Stimulated activated CD8-positive, alpha-beta memory T cell treated with anti-CD3 and anti-CD28 coated beads, Interleukin-15, amount 100 ng/mL, for 24 hours (primary cell): ENCODE data around the gene DNAH2.

Experiments
- DNase-seq: peaks from one replicate; pipeline ENCODE4 v3.0.0-alpha.2; 2020; ENCODE audit warnings: low read depth

Gene DNAH2

DNA sequence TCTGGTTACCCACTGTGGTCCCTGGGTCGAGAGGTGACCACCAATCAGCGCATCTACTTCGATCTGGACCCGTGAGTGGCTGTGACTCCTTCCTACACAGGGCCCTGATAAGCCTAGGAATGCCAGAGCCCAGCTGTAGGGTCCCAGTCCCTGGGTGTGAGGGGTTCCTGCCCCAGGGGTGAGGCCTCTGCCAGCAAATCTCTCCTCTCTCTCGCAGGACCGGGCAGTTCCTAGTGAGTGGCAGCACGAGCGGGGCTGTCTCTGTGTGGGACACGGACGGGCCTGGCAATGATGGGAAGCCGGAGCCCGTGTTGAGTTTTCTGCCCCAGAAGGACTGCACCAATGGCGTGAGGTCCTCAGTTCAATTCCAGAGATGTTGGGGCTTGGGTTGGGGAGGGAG is 14.8 kb upstream of the DNAH2 start:
- DNase-seq: no peak

DNA sequence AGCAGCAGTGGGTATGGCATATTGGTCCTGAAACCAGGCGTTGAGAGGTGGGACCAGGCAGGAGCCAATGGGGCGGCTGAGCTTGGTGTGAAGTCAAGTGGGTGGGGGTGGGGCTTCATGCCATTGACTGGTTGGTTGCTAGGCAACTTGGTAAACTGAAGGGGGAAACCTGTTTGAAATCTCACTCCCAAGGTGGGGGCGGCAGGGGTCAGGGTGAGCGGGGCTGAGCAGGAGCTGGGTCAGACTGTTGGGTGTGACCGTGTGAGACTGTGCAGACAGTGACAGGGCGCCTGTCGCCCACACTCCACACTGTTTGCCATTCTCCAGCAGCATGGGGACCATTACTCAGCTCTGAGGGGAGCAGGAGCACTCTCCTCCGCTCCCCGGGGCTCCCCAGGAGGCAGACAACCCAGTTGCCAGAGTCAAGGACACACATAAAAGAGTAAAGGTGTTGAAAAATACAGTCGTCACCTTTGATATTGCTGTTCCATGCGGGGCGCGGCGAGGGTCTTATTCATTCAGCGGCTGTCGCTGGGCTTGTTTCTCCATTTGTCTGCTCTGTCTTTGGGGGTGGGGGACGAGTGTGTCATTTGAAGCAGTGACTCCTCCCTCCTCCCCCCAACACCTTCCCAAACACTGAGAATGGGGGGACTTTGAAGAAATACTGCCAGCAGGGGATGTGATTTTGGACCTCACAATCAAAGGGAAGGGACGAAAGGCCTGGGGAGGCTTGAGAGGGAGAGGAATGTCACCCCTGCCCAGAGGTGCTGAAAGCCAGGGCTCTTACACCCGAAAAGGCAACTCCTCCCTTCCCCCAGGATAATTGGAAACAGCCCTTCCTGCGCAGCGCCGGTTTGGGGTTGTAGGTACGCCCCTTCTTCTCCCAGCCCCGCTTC is 13.7 kb upstream of the DNAH2 start:
- DNase-seq: no peak

DNA sequence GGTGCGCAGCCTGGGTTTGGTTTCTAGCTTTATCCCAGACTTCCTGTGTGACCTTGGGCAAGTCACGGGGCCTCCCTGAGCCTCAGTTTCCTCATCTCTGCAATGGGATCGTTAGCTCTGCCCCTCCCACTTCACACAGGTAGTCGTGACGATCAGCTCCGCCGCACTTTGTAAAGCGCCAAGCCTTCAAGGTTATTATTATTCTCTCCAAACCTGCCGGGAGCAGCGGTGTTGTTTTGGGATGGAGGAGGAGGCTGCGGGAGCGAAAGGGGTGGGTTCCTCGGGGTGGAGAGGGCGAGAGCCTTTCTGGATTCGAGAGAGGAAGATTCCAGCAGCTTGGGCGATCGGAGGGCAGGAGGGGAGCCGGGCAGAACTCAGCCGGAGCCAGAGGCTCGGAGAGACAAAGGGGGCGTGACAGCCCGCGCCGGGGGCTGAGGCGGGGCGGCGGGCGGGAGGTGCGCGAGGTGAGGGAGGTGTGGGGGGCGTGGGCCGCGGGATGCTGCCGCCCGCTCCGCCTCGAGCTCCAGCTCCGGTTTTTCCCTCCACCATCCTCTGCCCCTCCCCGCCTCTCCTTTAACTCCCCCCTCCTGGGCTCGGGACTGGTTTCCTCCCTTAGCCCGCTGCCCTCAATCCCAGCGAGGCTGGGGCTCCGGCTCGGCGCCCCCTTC is 12.8 kb upstream of the DNAH2 start, which contains the start of gene EFNB3:
TSS of gene EFNB3 (plus strand) at position 602 of the 668 bp plus-strand sequence. CDS start 397 bp downstream, outside the sequence.
- no peak for DNase-seq

DNA sequence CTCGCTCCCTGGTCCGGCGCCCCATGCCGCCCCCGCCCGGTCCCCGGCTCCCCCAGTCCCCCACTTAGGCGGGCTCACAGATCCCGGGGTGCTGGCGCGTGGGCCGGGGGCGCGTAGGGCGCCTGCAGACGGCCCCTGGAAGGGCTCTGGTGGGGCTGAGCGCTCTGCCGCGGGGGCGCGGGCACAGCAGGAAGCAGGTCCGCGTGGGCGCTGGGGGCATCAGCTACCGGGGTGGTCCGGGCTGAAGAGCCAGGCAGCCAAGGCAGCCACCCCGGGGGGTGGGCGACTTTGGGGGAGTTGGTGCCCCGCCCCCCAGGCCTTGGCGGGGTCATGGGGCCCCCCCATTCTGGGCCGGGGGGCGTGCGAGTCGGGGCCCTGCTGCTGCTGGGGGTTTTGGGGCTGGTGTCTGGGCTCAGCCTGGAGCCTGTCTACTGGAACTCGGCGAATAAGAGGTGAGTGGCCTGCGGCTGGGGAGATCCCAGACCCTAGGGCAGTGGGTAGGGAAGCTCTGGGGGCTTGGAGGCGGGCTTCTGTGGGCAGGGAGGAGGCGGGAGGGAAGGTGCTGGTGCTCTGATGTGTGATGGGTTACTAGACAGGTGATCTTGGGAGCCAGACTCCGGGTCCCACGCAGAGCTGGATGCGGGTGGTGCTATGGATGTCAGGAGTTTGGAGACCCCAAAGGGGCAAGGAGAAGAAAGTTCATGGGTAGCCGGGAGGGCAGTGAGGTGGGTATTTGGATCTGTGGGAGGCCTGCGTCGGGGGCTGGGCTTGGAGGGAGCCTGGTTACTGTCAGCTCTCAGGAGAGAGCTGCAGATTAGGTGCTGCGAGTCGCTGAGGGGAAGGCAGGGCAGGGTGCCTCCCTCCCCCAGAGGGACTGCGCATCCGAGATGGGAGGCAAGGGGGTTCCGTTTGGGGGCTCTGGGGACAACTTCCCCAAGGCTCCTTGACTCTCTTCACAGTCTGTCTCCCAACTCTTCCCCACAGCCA is 12.0 kb upstream of the DNAH2 start:
- DNase-seq: no peak

DNA sequence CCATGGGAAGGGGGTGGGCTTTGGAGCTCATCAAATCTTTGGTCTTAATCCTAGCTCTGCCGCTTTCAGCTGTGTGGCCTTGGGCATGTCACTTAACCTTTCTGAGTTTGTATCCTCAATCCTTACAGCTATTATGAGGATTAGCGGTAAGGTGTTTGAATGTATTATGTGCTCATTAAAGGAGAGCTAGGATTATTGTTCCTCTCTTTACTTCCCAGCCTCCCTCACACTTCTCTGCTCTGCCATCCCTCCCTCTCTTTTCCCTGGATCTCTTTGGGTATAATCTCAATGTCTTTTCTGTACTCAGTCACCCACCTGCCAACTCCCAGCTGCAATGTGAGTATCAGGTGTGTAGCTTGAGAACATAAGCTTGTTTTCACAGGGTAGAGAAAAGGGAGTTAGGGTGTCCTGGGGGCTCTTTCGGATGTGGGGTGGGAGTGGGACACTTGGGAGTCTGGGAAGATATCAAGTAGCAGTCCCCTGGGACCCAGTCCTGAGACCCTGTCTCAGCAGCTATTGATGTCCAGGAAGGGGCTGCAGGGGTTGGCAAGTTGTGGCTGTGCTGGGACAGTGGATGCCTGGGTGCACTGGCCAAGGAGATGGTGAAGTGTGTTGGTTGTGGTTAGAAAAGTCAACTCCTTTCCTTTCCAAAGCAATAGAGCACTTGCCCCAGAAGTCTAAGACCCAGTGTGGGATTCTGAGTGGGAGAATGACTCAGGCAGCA is 10.8 kb upstream of the DNAH2 start:
- DNase-seq: no peak

DNA sequence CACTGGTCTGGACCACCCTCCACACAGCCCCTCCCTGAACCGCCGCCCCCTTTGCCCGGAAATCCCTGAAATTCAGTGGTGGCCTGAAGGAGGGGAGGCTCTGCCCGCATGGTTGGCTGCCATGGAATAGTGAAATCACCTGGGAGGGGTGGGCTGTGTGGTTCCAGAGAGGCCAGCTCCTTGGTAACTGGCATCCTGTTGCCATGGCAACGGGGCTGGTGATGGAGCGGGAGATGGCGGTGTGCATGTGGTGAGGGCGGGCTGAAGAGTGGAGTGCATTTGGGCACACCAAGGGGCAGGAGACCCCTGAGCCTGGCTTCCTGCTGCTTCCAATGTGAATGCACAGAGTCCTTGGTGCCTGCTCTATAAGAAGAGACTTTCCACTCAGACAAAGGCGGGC is 10.1 kb upstream of the DNAH2 start:
- DNase-seq: no peak

DNA sequence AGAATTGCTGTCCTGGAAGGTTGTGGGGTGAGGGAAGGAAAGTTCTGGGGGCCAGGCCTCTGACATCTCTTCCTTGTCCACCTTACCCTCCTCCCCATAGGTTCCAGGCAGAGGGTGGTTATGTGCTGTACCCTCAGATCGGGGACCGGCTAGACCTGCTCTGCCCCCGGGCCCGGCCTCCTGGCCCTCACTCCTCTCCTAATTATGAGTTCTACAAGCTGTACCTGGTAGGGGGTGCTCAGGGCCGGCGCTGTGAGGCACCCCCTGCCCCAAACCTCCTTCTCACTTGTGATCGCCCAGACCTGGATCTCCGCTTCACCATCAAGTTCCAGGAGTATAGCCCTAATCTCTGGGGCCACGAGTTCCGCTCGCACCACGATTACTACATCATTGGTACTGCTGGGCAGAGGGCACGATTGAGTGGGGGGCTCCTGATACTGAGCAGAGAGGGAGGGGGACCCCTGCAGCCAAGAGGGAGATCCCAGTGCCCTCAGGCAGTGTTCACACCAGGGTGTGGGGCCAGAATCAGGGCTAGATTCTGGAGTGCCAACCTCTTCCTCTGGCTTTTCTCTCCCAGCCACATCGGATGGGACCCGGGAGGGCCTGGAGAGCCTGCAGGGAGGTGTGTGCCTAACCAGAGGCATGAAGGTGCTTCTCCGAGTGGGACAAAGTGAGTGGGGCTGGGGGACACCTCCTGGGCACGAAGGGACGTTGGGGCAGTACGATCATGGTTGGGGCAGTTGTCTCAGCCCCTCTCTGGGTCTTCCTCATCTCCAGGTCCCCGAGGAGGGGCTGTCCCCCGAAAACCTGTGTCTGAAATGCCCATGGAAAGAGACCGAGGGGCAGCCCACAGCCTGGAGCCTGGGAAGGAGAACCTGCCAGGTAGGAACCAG is 9.4 kb upstream of the DNAH2 start:
- no peak for DNase-seq

DNA sequence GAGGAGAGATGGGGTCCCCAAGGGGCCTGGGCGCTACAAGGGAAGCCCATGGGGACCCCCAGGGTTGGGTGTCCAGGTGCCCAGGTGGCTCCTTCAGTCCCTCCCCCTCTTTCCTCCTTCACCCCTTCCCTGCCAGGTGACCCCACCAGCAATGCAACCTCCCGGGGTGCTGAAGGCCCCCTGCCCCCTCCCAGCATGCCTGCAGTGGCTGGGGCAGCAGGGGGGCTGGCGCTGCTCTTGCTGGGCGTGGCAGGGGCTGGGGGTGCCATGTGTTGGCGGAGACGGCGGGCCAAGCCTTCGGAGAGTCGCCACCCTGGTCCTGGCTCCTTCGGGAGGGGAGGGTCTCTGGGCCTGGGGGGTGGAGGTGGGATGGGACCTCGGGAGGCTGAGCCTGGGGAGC is 8.5 kb upstream of the DNAH2 start:
- no peak for DNase-seq

DNA sequence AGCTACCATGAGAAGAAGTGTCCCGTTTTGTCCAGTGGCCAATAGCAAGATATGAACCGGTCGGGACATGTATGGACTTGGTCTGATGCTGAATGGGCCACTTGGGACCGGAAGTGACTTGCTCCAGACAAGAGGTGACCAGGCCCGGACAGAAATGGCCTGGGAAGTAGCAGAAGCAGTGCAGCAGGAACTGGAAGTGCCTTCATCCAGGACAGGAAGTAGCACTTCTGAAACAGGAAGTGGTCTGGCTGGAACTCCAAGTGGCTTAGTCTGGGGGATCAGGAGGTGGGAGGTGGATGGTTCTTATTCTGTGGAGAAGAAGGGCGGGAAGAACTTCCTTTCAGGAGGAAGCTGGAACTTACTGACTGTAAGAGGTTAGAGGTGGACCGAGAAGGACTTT is 7.2 kb upstream of the DNAH2 start:
- no peak for DNase-seq

DNA sequence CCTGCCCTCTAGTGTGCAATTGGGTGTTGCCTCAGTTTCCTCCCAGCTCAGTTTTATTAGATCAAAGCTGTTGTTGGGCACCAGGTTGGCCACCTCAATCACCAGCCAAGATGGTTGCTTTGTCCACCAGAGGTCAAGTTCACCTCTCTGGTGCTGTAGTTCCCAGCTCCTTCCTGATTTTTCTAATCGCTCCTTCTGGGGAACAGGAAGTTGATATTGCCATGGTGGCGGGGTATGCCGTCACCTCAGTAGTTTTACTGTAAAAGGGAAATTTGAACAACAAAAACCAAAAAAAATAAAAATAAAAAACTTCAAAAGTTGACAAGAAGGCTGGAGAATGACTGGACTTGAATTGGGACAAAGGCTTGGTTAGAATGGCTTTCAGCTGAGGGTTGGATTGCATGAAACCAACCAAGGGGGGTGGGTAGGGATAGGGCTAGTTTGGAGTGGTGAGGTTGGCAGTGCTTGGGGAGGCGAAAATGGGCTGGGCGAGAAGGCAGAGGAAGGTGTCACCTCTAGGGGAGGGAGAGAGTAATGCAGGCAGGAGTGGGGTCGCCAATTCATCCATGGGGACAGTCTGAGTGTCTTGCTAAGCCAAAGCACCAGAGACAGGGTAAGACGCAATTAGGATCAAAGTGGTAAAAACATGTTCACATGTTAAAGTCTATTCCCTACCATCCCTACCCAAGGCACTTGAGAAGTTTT is 6.3 kb upstream of the DNAH2 start:
- no peak for DNase-seq

DNA sequence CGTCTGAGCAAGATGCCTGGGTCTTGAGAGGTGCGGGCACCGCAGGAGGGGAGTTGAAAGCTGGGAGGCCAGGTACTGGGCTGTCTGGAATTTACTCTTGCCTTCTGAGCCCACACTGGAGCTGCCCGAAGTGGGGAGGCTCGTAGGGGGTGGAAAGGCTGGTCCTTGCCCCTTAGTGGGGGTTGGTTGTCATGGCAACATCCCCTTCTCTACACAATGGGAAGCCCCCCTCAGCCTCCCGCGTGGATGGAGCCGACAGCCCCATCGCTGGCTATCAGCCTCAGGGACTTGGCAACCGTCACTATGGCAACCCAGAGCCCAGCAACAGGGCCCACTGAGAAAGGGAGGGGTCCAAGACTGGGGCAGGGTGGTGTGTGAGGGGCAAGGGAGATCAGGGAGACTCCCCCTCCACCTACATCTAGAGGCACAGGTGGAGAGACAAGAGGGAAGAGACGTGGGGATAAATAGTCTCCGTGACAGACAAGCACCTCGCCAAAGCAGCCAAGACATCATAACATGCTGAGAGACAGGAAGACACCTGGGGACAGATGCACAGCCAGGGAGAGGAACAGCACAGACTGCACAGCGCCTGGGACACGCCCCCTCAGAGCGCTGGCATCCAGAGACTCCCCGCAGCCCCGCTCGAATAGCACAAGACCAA is 5.3 kb upstream of the DNAH2 start:
- no peak for DNase-seq

DNA sequence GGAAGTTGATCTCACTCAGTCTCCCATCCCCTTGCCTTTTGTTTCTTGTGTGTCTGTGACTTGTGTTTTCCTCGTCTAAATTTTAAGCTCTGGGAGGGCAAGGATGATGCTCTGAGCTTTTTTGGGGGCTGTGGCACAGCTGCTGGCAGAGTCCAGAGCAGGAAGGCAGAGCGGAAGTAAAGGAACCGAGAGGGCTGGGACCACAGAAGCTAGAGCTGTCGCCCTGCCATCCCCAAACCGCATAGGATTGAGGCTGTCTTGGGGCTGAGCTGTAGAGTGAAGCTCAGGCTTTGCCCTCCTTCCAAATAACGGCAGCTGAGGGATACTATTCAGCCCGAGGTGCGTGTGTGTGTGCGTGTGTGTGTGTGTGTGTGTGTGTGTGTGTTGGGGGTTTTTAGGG is 3.8 kb upstream of the DNAH2 start:
- no peak for DNase-seq

DNA sequence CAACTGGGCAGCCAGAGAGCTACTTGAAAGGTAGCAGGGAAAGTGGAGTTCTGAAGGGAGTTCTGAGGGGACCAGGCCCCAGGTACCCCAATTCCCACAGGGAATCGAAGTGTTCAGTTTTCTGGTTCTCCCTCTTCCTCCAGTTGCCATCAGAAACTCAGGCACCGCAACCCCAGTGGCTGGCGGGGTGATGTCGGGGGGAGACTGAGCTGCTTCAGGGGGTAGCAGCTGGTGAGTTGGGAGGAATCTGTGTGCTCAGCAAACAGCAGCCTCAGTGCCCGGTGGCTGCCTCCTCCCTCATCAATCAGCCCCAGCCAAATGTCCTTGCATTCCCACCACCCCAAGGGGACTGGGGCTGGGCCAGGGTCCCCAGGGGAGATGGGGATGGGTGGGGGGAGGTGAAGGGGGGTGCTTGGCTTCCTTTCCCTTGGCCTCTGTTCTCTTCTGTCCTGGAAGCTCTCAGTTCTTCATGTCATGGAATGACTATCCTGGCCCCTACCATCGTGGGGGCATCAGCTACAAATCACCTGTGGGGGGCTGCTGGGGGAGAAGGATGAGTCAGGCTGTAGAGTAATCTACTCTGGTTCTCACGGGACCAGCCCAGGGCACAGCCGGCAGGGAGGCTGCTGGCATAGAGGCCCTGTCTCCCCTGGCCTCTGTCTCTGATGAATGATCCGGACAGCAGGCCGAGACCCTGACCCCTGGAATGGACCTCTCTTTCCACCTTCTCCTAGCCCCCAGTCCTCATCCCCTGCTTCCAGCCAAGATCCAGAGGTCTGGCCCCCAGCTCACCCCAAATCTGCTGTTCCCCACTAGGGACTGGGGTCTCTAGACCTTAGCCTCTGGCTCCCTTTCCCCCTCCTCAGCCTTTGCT is 2.6 kb upstream of the DNAH2 start:
- DNase-seq: no peak

DNA sequence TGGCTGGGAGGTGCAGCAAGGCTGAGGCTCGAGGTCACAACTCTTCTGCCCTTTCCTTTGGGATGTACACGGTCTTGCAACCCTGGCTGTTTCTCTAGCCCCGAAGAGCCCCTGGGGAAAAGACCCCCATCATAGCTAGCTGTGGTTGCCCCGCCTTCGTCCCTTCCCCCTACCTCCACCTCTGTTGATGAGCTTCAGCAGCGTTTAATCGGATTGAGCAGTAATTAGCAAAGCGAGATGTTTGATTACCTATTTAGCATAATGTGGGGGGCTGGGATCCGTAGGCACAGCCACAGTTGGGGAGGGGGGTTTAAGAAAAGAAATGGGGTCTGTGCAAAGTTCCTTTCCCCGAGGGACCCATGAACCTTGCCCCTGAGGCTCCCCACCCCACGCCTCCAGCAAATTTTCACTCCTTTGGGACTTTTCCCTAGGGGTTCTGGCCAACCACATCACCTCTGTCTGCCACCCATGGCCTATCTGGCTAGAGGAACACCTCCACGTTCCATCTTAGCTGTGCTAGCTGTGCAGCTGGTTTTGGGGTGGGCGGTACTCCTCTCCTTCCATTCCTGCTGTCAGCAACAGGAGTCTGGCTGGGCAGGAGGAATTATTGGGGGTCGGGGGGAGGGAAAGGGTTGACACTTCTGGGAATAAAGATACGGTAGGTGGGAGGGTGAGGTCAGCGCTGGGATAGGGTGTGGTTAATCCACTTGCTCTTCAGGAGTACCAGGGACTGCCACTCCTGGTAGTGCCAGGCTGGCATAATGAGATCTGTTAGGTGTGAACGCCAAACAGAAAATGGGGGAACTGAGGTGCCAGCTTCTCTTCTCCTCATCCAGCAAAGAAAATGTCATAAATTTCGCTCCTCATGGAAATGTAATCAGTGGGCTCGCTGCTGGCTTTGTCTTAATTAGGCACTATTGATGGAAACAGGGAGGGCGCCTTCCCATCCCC is 1.3 kb upstream of the DNAH2 start:
- no peak for DNase-seq

DNA sequence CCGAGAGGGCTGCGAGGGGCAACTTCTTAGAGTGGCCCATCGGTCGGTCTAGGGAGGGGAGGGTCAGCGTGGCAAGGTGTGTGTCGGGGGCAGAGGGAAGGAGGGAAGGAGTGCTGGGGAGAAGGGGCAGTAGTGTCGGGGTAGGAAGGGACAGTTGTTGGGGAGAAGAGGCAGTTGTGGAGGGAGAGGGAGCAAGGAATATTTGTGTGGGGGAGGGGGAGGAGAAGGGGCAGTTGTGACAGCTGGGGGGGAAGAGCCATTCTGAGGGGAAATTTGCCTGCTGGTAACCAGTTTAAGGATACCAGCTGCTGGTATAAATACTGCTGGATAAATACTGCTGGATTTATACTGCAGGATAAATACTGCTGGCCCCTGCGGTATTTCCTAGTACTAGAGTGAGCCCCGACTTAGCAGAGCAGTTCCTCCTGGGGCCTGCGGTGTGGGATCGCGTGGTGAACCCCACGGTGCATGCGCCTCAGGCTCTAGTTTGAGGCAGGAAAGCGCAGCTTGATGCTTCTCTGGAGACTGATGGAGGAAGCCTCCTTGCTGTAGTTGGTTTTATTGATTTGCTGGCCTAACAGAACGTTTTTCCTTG is 309 bp downstream of the DNAH2 start:
- no peak for DNase-seq

DNA sequence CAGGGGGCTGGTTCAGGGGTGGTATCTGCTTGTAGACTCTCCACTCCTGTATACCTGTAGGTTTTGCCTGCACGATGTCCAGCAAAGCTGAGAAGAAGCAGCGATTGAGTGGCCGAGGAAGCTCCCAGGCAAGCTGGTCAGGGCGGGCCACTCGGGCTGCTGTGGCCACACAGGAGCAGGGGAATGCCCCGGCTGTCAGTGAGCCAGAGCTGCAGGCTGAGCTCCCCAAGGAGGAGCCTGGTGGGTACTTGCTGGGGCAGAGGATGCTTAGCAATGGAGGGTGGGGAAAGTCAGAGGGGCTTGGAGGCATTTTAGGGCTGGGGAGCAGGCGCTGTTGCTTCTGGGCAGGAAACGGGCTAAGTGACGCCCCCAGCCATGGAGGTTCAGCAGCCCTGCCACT is 2.1 kb downstream of the DNAH2 start:
- DNase-seq: no peak

DNA sequence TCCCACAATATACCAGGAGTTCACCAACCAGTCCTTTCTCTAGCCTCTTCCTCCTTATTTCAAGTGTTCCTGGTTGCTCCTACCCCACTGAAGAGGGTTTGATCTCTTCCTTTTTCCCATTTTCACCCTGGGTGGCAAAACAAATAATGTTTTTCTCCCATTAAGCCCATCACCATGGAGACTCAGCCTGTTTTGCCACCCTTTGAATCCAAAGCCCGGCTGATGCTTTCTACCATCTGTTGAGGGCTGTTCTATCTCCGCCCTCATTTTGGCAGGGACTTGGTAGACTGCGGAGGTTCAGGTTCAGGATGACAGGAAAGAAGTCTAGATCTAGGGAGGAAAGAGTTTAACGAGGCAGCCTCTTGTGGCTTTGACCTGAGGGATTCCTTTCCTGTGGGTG is 2.6 kb downstream of the DNAH2 start:
- DNase-seq: no peak
